OCI-LY3 (cell line): Measurements from ENCODE around the gene KRTAP10-4.

Source experiments
- EZH2phosphoT487 ChIP-seq: fragments of 200-600 bp; shearing (Covaris generic); IDR thresholded peaks from 2 replicates; pipeline ENCODE4 v1.6.1; 2018; ENCODE audit warnings: antibody characterized with exemption, mixed run types, low read depth
- TF ChIP-seq, protein P1 (sequence below): fragments of 200-600, 300-600 bp; sonication (generic); IDR thresholded peaks from 2 replicates; pipeline ENCODE4 v1.5.1; 2014; ENCODE audit warnings: antibody characterized with exemption, low read length, low read depth

DNA sequence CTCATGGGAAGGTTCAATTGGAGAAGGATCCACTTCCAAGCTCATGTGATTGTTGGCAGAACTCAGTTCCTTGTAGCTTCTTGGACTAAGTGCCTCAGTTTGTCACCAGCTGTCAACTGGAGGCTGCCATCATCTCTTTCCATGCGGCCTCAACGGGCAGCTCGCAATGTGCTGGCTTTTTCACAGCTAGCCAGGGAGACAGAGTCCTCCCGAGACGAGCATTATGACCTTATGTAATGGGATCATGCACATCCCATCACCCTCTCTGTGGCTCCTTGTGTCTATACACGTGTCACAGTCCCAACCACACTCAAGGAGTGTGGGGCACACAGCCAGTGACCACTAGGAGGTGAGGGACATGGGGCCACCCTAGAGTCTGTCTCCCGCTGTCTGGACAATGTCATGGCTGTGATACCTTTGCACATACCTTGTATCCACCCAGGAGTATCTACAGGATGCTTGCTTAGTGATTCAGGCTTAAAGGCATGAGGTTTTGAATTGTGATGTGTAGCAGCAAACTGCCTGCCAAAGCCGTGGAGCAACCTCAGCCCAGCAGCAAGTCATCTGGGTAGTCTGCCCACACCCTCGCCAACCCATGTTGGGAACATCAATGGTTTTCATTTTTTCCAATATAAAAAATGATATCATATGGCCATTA, 22.7 kb downstream of the KRTAP10-4 start:
- TF ChIP-seq, protein P1, sequence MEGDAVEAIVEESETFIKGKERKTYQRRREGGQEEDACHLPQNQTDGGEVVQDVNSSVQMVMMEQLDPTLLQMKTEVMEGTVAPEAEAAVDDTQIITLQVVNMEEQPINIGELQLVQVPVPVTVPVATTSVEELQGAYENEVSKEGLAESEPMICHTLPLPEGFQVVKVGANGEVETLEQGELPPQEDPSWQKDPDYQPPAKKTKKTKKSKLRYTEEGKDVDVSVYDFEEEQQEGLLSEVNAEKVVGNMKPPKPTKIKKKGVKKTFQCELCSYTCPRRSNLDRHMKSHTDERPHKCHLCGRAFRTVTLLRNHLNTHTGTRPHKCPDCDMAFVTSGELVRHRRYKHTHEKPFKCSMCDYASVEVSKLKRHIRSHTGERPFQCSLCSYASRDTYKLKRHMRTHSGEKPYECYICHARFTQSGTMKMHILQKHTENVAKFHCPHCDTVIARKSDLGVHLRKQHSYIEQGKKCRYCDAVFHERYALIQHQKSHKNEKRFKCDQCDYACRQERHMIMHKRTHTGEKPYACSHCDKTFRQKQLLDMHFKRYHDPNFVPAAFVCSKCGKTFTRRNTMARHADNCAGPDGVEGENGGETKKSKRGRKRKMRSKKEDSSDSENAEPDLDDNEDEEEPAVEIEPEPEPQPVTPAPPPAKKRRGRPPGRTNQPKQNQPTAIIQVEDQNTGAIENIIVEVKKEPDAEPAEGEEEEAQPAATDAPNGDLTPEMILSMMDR, result no peak
- TF ChIP-seq EZH2phosphoT487, result no peak
